Measurements from ENCODE around the gene SEZ6L. TPM values are rescaled to one million over a fixed set of nuclear protein-coding genes. Genes with fewer than 3 reads are reported as not detected.

Gene SEZ6L
- total RNA-seq, 2 donors from 2014 or later = 0.07 to 0.12 TPM

GRCh38 chr22:26426924-26427323, 257.7 kb downstream of the SEZ6L start:
- no peak overlapping the region for H3K4me3 ChIP-seq
- no peaks in the 10 kb centered on the region for H3K27me3 ChIP-seq
- DNase-seq (ENCODE audit: low spot score) = no peak
- H3K27ac ChIP-seq = no peak overlapping the region
- peaks cover 0 to 13% of the 10 kb centered on the region in 2 donors for H3K4me1 ChIP-seq
- TF ChIP-seq CTCF (IDR thresholded peaks at IDR 0.05) = no peak
- H3K36me3 ChIP-seq = no peaks in the 10 kb centered on the region
- H3K9me3 ChIP-seq = peaks cover 0 to 10% of the 10 kb centered on the region in 2 donors

GRCh38 chr22:26428515-26429457, 259.5 kb downstream of the SEZ6L start, which contains the start of gene ASPHD2:
Gene ASPHD2, plus strand, starts transcription at chr22:26429260. Its CDS starts 4,356 bp downstream, at chr22:26433616.
- Histone ChIP-seq H3K4me3 (peak within 1 kb of the TSS; percentile 49 to 58), H3K27me3 (no peaks in the 10 kb centered on the region), H3K36me3 (no peaks in the 10 kb centered on the region), H3K27ac (peak within 1 kb of the TSS; percentile 19 to 39), H3K4me1 (peaks cover 0 to 13% of the 10 kb centered on the region in 2 donors), H3K9me3 (no peaks in the 10 kb centered on the region)
- no peak for DNase-seq (ENCODE audit: low spot score)
- TF ChIP-seq CTCF (IDR thresholded peaks at IDR 0.05) = no peak

GRCh38 chr22:26429458-26430286, 260.4 kb downstream of the SEZ6L start:
- no peak for TF ChIP-seq CTCF (IDR thresholded peaks at IDR 0.05)
- Histone ChIP-seq H3K27ac (no peak overlapping the region), H3K9me3 (no peaks in the 10 kb centered on the region)

GRCh38 chr22:26430600-26430999, 261.3 kb downstream of the SEZ6L start:
- no peak overlapping the region for H3K27ac ChIP-seq
- no peak overlapping the region for H3K4me3 ChIP-seq
- H3K4me1 ChIP-seq = peaks cover 0 to 13% of the 10 kb centered on the region in 2 donors
- no peaks in the 10 kb centered on the region for H3K36me3 ChIP-seq
- no peak for DNase-seq (ENCODE audit: low spot score)
- no peaks in the 10 kb centered on the region for H3K27me3 ChIP-seq
- TF ChIP-seq CTCF (IDR thresholded peaks at IDR 0.05) = no peak
- no peaks in the 10 kb centered on the region for H3K9me3 ChIP-seq

More at GRCh38 chr22:26429458-26430286, 260.4 kb downstream of the SEZ6L start:
- H3K36me3 ChIP-seq = no peaks in the 10 kb centered on the region
- no peak for DNase-seq (ENCODE audit: low spot score)
- H3K4me3 ChIP-seq = peak overlapping the region; percentile 26 to 58
- peaks cover 0 to 13% of the 10 kb centered on the region in 2 donors for H3K4me1 ChIP-seq
- no peaks in the 10 kb centered on the region for H3K27me3 ChIP-seq

- Histone ChIP-seq H3K4me3 (no peak overlapping the region), H3K9me3 (no peaks in the 10 kb centered on the region), H3K27ac (no peak overlapping the region), H3K36me3 (no peaks in the 10 kb centered on the region), H3K4me1 (peaks cover 0 to 13% of the 10 kb centered on the region in 2 donors), H3K27me3 (no peaks in the 10 kb centered on the region)
- DNase-seq (ENCODE audit: low spot score) = no peak
- TF ChIP-seq CTCF (IDR thresholded peaks at IDR 0.05) = no peak
Measured at GRCh38 chr22:26431261-26431995, 262.2 kb downstream of the SEZ6L start.
